Endothelial cell of umbilical vein (primary cell): Measurements from ENCODE around the gene CEP85. TPM values are rescaled to one million over a fixed set of nuclear protein-coding genes. Genes with fewer than 3 reads are reported as not detected.
"Not testable (repeated sequence)": the region's sequence is repeated elsewhere in the genome, so short reads cannot be mapped to it uniquely, and the experiment has no call there.

Source experiments
- BruUV-seq: library from RNA; stranded (reverse); fragments of 400-500 nt; replicated peaks from 2 replicates; lab custom pipeline; 2021; lab: Mats Ljungman, UMichigan
- CTCF ChIA-PET: fragments of 300-600, 350-600 bp; sonication (Branson Sonifier 250); formaldehyde crosslinking; loops from one replicate; lab custom pipeline; 2021; ENCODE audit warnings: antibody characterized with exemption, inconsistent platforms; lab: Charles Lee
- POLR2A ChIA-PET: fragments of 300-600, 350-600 bp; sonication (Branson Sonifier 250); formaldehyde crosslinking; loops from one replicate; lab custom pipeline; 2021; ENCODE audit warnings: antibody characterized with exemption, inconsistent platforms; lab: Charles Lee
- DNase-seq: peaks from one replicate; pipeline ENCODE4 v3.0.0-alpha.2; 2011; ENCODE audit warnings: low read depth, low spot score
- FAIRE-seq: peaks from 2 replicates; lab custom pipeline; 2011; peaks lifted over from hg19 to GRCh38; lab: Jason Lieb, UNC
- H2AFZ ChIP-seq: 2 replicates; pipeline ENCODE4 v1.6.0; 2012; ENCODE audit warnings: low read depth, low read length, control low read depth, inconsistent platforms
- H3K27ac ChIP-seq: 2 replicates; pipeline ENCODE4 v1.5.1; 2011; ENCODE audit warnings: low read depth, mild to moderate bottlenecking, control low read depth, low read length, moderate library complexity; ENCODE audit not compliant: insufficient read depth
- H3K27me3 ChIP-seq, 2 experiments: 2 replicates each; pipeline versions ENCODE4 v1.6.0 to v1.6.1; 2011; ENCODE audit warnings: low read length in 2 of 2, mixed read lengths in 1 of 2; ENCODE audit not compliant: control insufficient read depth in 2 of 2, insufficient read depth in 2 of 2
- H3K36me3 ChIP-seq, 2 experiments: 2 replicates in 1 of 2; 3 replicates in 1 of 2; pipeline ENCODE4 v1.5.1; 2011; ENCODE audit warnings: low read length in 2 of 2, mild to moderate bottlenecking in 1 of 2, moderate library complexity in 1 of 2; ENCODE audit not compliant: control insufficient read depth in 2 of 2, insufficient read depth in 2 of 2; ENCODE audit errors: extremely low read depth in 1 of 2
- H3K4me1 ChIP-seq: 3 replicates; pipeline ENCODE4 v1.5.1; 2011; ENCODE audit warnings: mild to moderate bottlenecking, low read length; ENCODE audit not compliant: control insufficient read depth, insufficient read depth; ENCODE audit errors: extremely low read depth
- H3K4me2 ChIP-seq: 2 replicates; pipeline ENCODE4 v1.6.1; 2011; ENCODE audit warnings: low read length, control low read depth, mixed read lengths; ENCODE audit not compliant: insufficient read depth
- H3K4me3 ChIP-seq, 3 experiments: fragments of 200-600 bp in 1 of 3; sonication (generic), shearing (Covaris generic) in 1 of 3; replicated peaks in 1 of 3; 2 replicates each; pipeline ENCODE4 v1.5.1; 2011 to 2016; ENCODE audit warnings: control low read depth in 3 of 3, low read length in 3 of 3, mild to moderate bottlenecking in 2 of 3, inconsistent platforms in 1 of 3, low read depth in 1 of 3, moderate library complexity in 1 of 3; ENCODE audit not compliant: insufficient read depth in 1 of 3
- H3K79me2 ChIP-seq: 2 replicates; pipeline ENCODE4 v1.6.0; 2012; ENCODE audit warnings: low read length, inconsistent platforms; ENCODE audit not compliant: control insufficient read depth, insufficient read depth
- H3K9ac ChIP-seq: replicated peaks from 2 replicates; pipeline ENCODE3; 2011; ENCODE audit warnings: low read length, control low read depth; ENCODE audit not compliant: insufficient read depth; ENCODE audit errors: extremely low read depth
- H3K9me1 ChIP-seq: replicated peaks from 3 replicates; pipeline ENCODE4 v1.6.0; 2011; ENCODE audit warnings: mild to moderate bottlenecking, low read length; ENCODE audit not compliant: control insufficient read depth, insufficient read depth; ENCODE audit errors: extremely low read depth
- H3K9me3 ChIP-seq: replicated peaks from 2 replicates; pipeline ENCODE4 v1.5.1; 2012; ENCODE audit warnings: low read length, inconsistent platforms; ENCODE audit not compliant: control insufficient read depth, insufficient read depth
- H4K20me1 ChIP-seq: replicated peaks from 2 replicates; pipeline ENCODE3; 2011; ENCODE audit warnings: mild to moderate bottlenecking, low read length; ENCODE audit not compliant: control insufficient read depth, insufficient read depth; ENCODE audit errors: extremely low read depth
- EZH2 ChIP-seq: IDR thresholded peaks from 2 replicates; pipeline ENCODE4 v1.6.1; 2012; ENCODE audit warnings: borderline replicate concordance, low read depth, mild to moderate bottlenecking, moderate library complexity, low read length, inconsistent platforms; ENCODE audit not compliant: severe bottlenecking
- POLR2A ChIP-seq: IDR thresholded peaks from 2 replicates; pipeline ENCODE4 v1.6.1; 2012; ENCODE audit warnings: low read depth, mild to moderate bottlenecking, control low read depth, low read length
- dilution Hi-C: fragments of 300-500 bp; cut with MboI; formaldehyde crosslinking; loops from one replicate; pipeline ENCODE4 v1.15.0; 2019; ENCODE audit warnings: low sequenced_read_pairs; ENCODE audit not compliant: extremely low pct_ligation_motif_present
- intact Hi-C: fragments of 100-400 bp; cut with micrococcal nuclease; formaldehyde crosslinking; loops from one replicate; pipeline ENCODE4 v1.10.0; 2022
- polyA plus RNA-seq, 4 experiments: library from polyadenylated mRNA; depleted of rRNA in 3 of 4; stranded (reverse) in 3 of 4; unstranded in 1 of 4; fragments of >200 nt; gene quantifications; 2 replicates each; pipeline versions ENCODE4 v1.2.1 to v1.2.3, GENCODE V29; 2011 to 2012; ENCODE audit warnings: missing spikeins in 1 of 4
- total RNA-seq: library from RNA; stranded (reverse); gene quantifications from 2 replicates; pipeline ENCODE4 v1.2.3, GENCODE V29; 2021

Gene CEP85
- total and polyA plus RNA-seq, 2 donors (not counting 3 experiments of a cell fraction or from before 2014, with no cell fraction given), result 15.2 to 17.8 TPM

DNA sequence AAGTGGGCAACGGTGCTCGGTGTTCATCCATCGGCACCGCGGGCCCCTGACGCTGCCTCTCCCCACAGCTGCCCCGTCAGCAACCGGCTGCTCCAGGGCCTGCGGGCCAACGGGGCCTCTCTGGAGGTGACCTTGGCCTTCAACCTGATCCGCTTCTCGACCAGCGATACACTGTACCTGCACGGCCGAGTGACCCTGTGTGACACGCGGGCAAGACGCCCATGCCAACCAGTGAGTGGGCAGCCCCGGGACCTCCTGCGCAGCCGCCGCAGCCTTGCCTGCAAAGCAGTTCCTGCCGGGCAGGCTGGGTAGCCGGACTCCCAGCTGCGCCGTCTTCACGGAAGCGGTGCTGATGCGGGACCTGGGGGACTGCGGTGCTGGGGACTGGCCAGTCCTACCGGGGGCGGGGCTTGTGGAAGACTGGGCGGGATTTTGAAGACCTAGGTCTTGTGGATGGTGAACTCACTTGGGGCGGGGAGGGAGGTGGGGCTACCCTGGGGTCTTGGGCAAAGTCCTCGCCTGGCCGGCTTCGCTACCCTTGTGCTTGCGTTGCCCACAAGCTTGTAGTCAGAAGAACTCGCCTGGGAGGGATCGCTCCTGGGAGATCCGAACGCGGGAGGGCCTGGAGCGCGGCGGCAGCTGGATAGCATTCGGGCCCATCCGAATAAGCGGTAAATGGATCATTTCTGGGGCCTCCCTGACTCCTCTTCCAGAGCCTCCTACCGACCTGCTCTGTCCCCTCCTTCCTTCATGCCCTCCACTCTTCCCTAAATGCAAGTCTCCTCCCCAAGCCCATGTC lies 8.8 kb upstream of the CEP85 start:
- no peak for TF ChIP-seq POLR2A
- peak; percentile 30 for TF ChIP-seq EZH2
- BruUV-seq, result no TSS peak
- Histone ChIP-seq H3K4me3 (peak overlapping the region; percentile 20 to 41 (median 37)), H3K36me3 (no peaks in the 10 kb centered on the region), H3K9ac (no peak overlapping the region), H4K20me1 (no peaks in the 10 kb centered on the region), H3K4me1 (peaks cover 5% of the 10 kb centered on the region), H2AFZ (peak overlapping the region; percentile 96), H3K79me2 (no peaks in the 10 kb centered on the region), H3K27me3 (peaks cover 3 to 7% of the 10 kb centered on the region in 2 experiments), H3K27ac (no peak overlapping the region), H3K9me3 (no peaks in the 10 kb centered on the region), H3K9me1 (no peaks in the 10 kb centered on the region), H3K4me2 (peak overlapping the region; percentile 77)
- DNase-seq (peak; percentile 49), FAIRE-seq (peak; percentile 35)
- intact Hi-C loops (no loop called here), dilution Hi-C loops (no loop called here)
- POLR2A ChIA-PET, result interaction anchor here (0.6 to 0.7 kb wide), 2 partner anchors 138 to 1552 kb away, joined by 3 to 10 read pairs; no protein-coding TSS in a partner anchor
- CTCF ChIA-PET, result interaction anchor here (0.8 to 1.5 kb wide), 2 partner anchors 9 kb away, joined by 4 to 10 read pairs; partner anchors contain the start of gene CEP85

DNA sequence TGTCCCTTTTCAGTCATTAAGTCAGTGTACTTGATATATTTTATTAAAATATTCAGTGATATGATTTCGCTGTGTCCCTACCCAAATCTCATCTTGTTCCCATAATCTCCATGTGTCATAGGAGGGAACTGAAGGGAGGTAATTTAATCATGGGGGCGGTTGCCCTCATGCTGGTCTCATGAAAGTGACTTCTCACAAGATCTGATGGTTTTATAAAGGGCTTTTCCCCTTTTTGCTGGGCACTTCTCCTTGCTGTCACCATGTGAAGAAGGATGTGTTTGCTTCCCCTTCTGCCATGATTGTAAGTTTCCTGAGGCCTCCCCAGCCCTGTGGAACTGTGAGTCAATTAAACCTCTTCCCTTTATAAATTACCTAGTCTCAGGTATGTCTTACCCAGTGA lies 3.3 kb upstream of the CEP85 start:
- H3K9me3 ChIP-seq, dilution Hi-C loops, H3K4me2 ChIP-seq, H3K27me3 ChIP-seq, H3K9ac ChIP-seq, H3K27ac ChIP-seq, H4K20me1 ChIP-seq, H3K4me3 ChIP-seq, H3K36me3 ChIP-seq, H3K9me1 ChIP-seq, POLR2A ChIA-PET, intact Hi-C loops, DNase-seq, FAIRE-seq, H2AFZ ChIP-seq, BruUV-seq: not testable (repeated sequence)
- CTCF ChIA-PET, result interaction anchor here (0.7 to 1.6 kb wide), 8 partner anchors 30 to 187 kb away, joined by 3 to 4 read pairs (median 3); partner anchors contain the start of genes C1orf232 and ZNF593
- H3K79me2 ChIP-seq, result peaks cover 11% of the 10 kb centered on the region
- H3K4me1 ChIP-seq, result peaks cover 12% of the 10 kb centered on the region
